Astrocyte (in vitro differentiated cells and primary cell): ENCODE data around the gene ARHGAP23. TPM values are rescaled to one million over a fixed set of nuclear protein-coding genes. Genes with fewer than 3 reads are reported as not detected.

Experiments used
- DNase-seq: peaks from one replicate; pipeline ENCODE4 v3.0.0-alpha.2; 2010; ENCODE audit warnings: low read depth
- FAIRE-seq: peaks from 2 replicates; lab custom pipeline; 2011; peaks lifted over from hg19 to GRCh38; lab: Jason Lieb, UNC
- H2AFZ ChIP-seq: 2 replicates; pipeline ENCODE4 v1.6.0; 2012; ENCODE audit warnings: low read depth, low read length, inconsistent platforms
- H3K27ac ChIP-seq: 2 replicates; pipeline ENCODE4 v1.5.1; 2011; ENCODE audit warnings: low read depth, low read length, inconsistent platforms
- H3K27me3 ChIP-seq: 2 replicates; pipeline ENCODE4 v1.6.0; 2011; ENCODE audit warnings: low read length, inconsistent platforms; ENCODE audit not compliant: insufficient read depth
- H3K36me3 ChIP-seq: 2 replicates; pipeline ENCODE4 v1.5.1; 2011; ENCODE audit warnings: low read length, inconsistent platforms; ENCODE audit not compliant: insufficient read depth
- H3K4me1 ChIP-seq: 2 replicates; pipeline ENCODE4 v1.5.1; 2011; ENCODE audit warnings: low read length, inconsistent platforms; ENCODE audit not compliant: insufficient read depth
- H3K4me2 ChIP-seq: 2 replicates; pipeline ENCODE4 v1.6.0; 2012; ENCODE audit warnings: low read length, inconsistent platforms
- H3K4me3 ChIP-seq: 2 replicates; pipeline ENCODE4 v1.5.1; 2011; ENCODE audit warnings: low read depth, mild to moderate bottlenecking, low read length, inconsistent platforms; ENCODE audit not compliant: insufficient read depth
- H3K79me2 ChIP-seq: 2 replicates; pipeline ENCODE4 v1.6.0; 2012; ENCODE audit warnings: mild to moderate bottlenecking, low read length, inconsistent platforms; ENCODE audit not compliant: insufficient read depth
- H3K9ac ChIP-seq: 2 replicates; pipeline ENCODE4 v1.6.0; 2012; ENCODE audit warnings: mild to moderate bottlenecking, low read length, inconsistent platforms
- H3K9me3 ChIP-seq: 2 replicates; pipeline ENCODE4 v1.5.1; 2012; ENCODE audit warnings: low read depth, mild to moderate bottlenecking, low read length, inconsistent platforms; ENCODE audit not compliant: insufficient read depth
- H4K20me1 ChIP-seq: 2 replicates; pipeline ENCODE4 v1.6.0; 2012; ENCODE audit warnings: low read length, inconsistent platforms; ENCODE audit not compliant: insufficient read depth
- H3K27ac Mint-ChIP-seq: one replicate; pipeline ENCODE4 v1.8.0; 2021; ENCODE audit warnings: mild to moderate bottlenecking, mixed read lengths; ENCODE audit not compliant: unreplicated experiment
- H3K27me3 Mint-ChIP-seq: one replicate; pipeline ENCODE4 v1.8.0; 2021; ENCODE audit warnings: low read depth, mixed read lengths; ENCODE audit not compliant: unreplicated experiment
- H3K36me3 Mint-ChIP-seq: one replicate; pipeline ENCODE4 v1.8.0; 2021; ENCODE audit warnings: low read depth, mixed read lengths; ENCODE audit not compliant: unreplicated experiment
- H3K4me1 Mint-ChIP-seq: one replicate; pipeline ENCODE4 v1.8.0; 2021; ENCODE audit warnings: low read depth, mixed read lengths; ENCODE audit not compliant: unreplicated experiment
- H3K4me3 Mint-ChIP-seq: one replicate; pipeline ENCODE4 v1.8.0; 2021; ENCODE audit warnings: mild to moderate bottlenecking, moderate library complexity, mixed read lengths; ENCODE audit not compliant: unreplicated experiment
- H3K9me3 Mint-ChIP-seq: one replicate; pipeline ENCODE4 v1.8.0; 2021; ENCODE audit warnings: mild to moderate bottlenecking, mixed read lengths; ENCODE audit not compliant: unreplicated experiment
- CTCF ChIP-seq: IDR thresholded peaks from 2 replicates; pipeline ENCODE4 v1.5.1; 2011; ENCODE audit warnings: low read depth, mild to moderate bottlenecking, inconsistent platforms, low read length, moderate library complexity; ENCODE audit not compliant: insufficient read depth
- EZH2 ChIP-seq: IDR thresholded peaks from 2 replicates; pipeline ENCODE4 v1.6.1; 2012; ENCODE audit warnings: mild to moderate bottlenecking, low read length, inconsistent platforms; ENCODE audit not compliant: insufficient read depth
- total RNA-seq: library from RNA; stranded (reverse); gene quantifications from 2 replicates; pipeline ENCODE4 v1.2.1, GENCODE V29; 2021

ARHGAP23 gene
- total RNA-seq, 1 donor from 2014 or later = 118 TPM

GRCh38 chr17:38397227-38397626 is 31.0 kb upstream of the ARHGAP23 start:
- DNase-seq = no peak
- Mint-ChIP-seq H3K27me3 (no peaks in the 10 kb centered on the region), H3K27ac (no peak overlapping the region), H3K4me1 (no peaks in the 10 kb centered on the region), H3K36me3 (peaks cover 37% of the 10 kb centered on the region), H3K4me3 (no peak overlapping the region), H3K9me3 (no peaks in the 10 kb centered on the region)
- FAIRE-seq = no peak
- Histone ChIP-seq H3K4me3 (no peak overlapping the region), H3K36me3 (peaks cover 15% of the 10 kb centered on the region), H3K79me2 (no peaks in the 10 kb centered on the region), H2AFZ (no peak overlapping the region), H3K27me3 (no peaks in the 10 kb centered on the region), H4K20me1 (no peaks in the 10 kb centered on the region), H3K4me2 (no peak overlapping the region), H3K4me1 (no peaks in the 10 kb centered on the region), H3K9me3 (no peaks in the 10 kb centered on the region), H3K27ac (no peak overlapping the region), H3K9ac (no peak overlapping the region)
- no peak for TF ChIP-seq CTCF
- no peak for TF ChIP-seq EZH2

GRCh38 chr17:38400286-38400685 is 28.0 kb upstream of the ARHGAP23 start:
- H3K9ac ChIP-seq = no peak overlapping the region
- no peak overlapping the region for H3K4me3 Mint-ChIP-seq
- no peak overlapping the region for H3K27ac ChIP-seq
- peaks cover 14% of the 10 kb centered on the region for H3K36me3 ChIP-seq
- H3K9me3 Mint-ChIP-seq = no peaks in the 10 kb centered on the region
- no peaks in the 10 kb centered on the region for H3K4me1 ChIP-seq
- H2AFZ ChIP-seq = no peak overlapping the region
- H3K4me3 ChIP-seq = no peak overlapping the region
- no peaks in the 10 kb centered on the region for H4K20me1 ChIP-seq
- TF ChIP-seq CTCF = no peak
- TF ChIP-seq EZH2 = no peak
- no peak for FAIRE-seq
- no peaks in the 10 kb centered on the region for H3K27me3 Mint-ChIP-seq
- H3K36me3 Mint-ChIP-seq = peaks cover 33% of the 10 kb centered on the region
- H3K27me3 ChIP-seq = no peaks in the 10 kb centered on the region
- H3K27ac Mint-ChIP-seq = no peak overlapping the region
- H3K4me1 Mint-ChIP-seq = no peaks in the 10 kb centered on the region
- no peak overlapping the region for H3K4me2 ChIP-seq
- no peaks in the 10 kb centered on the region for H3K79me2 ChIP-seq
- no peaks in the 10 kb centered on the region for H3K9me3 ChIP-seq
- DNase-seq = no peak

- H3K4me1 ChIP-seq = no peaks in the 10 kb centered on the region
- H3K36me3 Mint-ChIP-seq = peaks cover 22% of the 10 kb centered on the region
- peaks cover 10% of the 10 kb centered on the region for H3K36me3 ChIP-seq
- H3K27me3 Mint-ChIP-seq = no peaks in the 10 kb centered on the region
- FAIRE-seq = no peak
- H4K20me1 ChIP-seq = no peaks in the 10 kb centered on the region
- no peak for DNase-seq
- H3K9me3 ChIP-seq = no peaks in the 10 kb centered on the region
- H3K27ac Mint-ChIP-seq = no peak overlapping the region
- no peak overlapping the region for H2AFZ ChIP-seq
- H3K9me3 Mint-ChIP-seq = no peaks in the 10 kb centered on the region
- H3K4me3 ChIP-seq = no peak overlapping the region
- no peak for TF ChIP-seq EZH2
- TF ChIP-seq CTCF = no peak
- no peak overlapping the region for H3K4me2 ChIP-seq
- H3K4me3 Mint-ChIP-seq = no peak overlapping the region
- H3K4me1 Mint-ChIP-seq = no peaks in the 10 kb centered on the region
- H3K27ac ChIP-seq = no peak overlapping the region
- no peaks in the 10 kb centered on the region for H3K27me3 ChIP-seq
- H3K79me2 ChIP-seq = no peaks in the 10 kb centered on the region
- H3K9ac ChIP-seq = no peak overlapping the region
Measured at GRCh38 chr17:38401459-38401858, 26.8 kb upstream of the ARHGAP23 start.
